ENCODE results near the gene PBX3.
"Not testable (repeated sequence)": the region's sequence is repeated elsewhere in the genome, so short reads cannot be mapped to it uniquely, and the experiment has no call there.

PBX3 gene

DNA sequence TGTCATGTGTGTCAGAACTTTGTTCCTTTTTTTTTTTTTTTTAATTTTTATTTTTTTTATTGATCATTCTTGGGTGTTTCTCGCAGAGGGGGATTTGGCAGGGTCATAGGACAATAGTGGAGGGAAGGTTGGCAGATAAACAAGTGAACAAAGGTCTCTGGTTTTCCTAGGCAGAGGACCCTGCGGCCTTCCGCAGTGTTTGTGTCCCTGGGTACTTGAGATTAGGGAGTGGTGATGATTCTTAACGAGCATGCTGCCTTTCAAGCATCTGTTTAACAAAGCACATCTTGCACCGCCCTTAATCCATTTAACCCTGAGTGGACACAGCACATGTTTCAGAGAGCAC is 32.0 kb downstream of the PBX3 start:
- not testable (repeated sequence) for DNase-seq

DNA sequence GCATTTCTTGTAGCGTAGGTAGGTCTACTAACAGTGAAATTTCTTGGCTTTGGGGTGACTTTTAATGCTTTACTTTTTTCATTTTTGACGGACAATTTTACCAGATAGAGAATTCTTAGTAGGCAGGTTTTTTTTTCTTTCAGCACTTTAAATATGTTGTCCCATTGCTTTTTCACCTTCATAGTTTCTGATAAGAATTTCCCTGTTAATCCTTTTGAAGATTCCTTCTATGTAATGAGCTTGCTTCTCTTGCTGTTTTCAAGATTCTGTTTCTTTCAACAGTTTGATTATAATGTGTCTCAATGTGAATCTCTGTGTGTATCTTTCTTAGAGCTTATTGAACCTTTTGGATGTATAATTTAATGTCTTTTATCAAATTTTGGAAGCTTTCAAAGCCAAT is 35.5 kb downstream of the PBX3 start:
- no peak for DNase-seq

DNA sequence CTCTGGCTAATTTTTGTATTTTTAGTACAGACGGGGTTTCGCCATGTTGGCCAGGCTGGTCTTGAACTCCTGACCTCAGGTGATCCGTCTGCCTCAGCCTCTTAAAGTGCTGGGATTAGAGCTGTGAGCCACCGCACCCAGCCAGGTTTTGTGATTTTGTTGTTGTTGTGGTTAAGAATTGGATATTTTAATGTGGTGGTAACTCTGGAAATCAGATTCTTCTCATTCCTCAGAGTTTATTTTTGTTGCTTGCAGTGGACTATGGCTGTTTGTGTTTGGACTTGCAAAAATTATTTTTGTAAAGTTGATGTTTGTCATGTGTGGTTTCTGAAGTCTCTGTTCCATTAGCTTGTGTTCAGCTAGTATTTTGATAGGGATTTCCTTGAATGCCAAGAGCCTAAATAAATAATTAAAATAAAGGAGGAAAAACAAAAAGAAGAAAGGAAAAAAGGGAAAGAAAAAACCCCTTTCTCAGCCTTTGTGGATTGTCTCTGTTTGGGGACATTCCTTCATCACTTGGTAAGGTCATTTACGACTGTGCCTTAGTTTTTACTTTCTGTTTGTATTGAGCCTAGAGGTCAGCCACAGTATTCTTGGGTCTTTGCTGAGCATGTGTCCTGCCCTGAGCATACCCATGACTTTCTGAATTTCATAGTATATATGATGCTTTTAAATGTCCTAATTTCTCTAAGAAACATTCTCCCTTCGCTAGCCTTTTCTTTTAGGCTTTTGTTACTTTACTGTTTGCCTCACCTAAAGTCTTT is 37.3 kb downstream of the PBX3 start:
- DNase-seq = no peak

DNA sequence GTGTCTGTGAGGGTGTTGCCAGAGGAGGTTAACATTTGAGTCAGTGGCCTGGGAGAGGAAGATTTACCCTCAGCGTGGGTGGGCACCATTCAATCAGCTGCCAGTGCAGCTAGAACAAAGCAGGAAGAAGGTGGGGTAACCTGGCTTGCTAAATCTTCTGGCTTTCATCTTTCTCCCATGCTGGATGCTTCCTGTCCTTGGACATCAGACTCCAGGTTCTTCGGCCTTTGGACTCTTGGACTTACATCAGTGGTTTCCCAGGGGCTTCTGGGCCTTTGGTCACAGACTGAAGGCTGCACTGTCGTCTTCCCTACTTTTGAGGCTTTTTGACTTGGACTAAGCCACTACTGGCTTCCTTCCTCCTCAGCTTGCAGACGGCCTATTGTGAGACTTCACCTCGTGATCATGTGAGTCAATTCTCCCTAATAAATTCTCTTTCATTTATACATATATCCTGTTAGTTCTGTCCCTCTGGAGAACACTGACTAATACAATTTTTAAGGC is 38.1 kb downstream of the PBX3 start:
- DNase-seq = peak; percentile 37

DNA sequence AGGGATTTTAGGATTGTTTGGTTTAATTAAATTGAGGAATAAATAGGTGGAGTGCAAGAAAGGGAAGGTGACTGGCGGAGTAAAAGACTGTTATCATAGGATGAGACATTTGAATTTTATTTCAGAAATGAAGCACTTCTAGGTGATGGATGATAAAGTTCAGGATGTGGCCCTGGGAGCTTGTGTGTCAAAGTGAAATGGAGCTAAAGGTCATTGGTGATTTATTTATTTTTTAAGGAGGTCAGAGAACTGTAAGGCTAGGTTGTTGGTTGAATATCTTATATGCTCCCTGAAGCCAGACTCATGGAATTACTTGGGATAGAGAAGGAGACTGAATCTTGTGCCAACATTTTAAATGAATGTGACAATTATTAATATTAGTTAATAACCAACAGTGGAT is 40.5 kb downstream of the PBX3 start:
- DNase-seq = no peak

DNA sequence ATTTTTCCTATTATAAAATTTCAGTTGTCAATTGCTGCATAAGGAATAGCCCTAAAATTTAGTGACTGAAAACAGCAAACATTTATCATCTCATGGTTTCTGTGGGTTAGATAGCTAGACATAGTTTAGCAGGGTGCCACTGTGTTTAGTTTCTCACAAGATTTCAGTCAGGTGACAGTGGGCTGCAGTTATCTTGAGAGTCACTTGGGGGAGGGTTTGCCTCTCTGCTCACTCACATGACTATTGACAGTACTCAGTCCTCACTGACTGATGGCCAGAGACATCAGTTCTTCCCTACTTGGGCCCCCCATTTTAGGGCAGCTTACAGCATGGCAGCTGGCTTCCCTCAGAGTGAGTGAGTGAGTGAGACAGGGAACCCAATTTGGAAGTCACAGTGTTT is 42.0 kb downstream of the PBX3 start:
- no peak for DNase-seq

DNA sequence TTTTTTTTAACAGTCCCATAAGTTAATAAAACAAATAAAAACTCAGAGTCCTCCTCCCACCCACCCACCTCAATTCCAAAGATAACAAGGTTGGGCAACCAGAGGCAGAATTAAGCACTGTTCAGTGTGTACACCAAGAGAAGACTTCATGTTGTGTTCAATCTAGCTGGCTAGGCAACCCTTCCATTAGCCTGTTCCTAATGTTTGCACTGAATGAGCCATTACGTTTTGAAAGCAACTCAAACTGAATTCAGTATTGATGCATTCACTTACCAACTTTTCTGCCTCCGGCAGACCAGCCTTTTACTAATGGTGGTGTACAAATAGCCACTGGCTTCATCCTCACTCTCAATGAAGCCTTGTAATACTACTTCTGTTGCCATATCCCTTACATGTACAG is 47.5 kb downstream of the PBX3 start:
- no peak for DNase-seq

DNA sequence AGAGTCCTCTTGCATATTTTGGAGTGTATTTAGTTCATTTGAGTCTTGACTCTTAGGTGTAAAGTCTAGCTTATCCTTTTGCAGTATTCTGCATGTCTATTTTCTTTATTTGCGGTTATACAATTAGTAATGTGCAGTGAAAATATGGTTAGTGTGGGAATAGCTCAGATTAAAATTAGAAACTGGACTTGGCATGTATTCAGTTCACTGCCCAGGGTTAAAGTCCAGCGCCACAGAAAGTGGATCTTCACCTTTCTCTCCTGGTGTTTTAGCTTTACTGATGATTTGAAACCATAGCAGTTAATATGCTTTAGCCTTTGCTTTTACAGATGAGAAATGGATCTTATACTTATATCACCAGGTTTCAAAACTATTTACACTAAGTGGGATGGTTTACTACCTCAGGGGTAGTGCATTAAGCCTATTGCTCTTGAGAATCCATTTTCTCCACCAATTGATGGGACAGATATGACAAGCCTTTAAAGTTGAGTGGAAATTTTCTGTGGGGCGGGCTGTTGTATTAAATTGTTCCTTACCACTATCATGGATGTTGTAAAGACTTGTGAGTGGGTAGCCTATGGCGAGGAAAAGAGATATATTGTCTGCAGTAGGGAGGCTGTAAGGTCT is 48.9 kb downstream of the PBX3 start:
- DNase-seq = no peak

DNA sequence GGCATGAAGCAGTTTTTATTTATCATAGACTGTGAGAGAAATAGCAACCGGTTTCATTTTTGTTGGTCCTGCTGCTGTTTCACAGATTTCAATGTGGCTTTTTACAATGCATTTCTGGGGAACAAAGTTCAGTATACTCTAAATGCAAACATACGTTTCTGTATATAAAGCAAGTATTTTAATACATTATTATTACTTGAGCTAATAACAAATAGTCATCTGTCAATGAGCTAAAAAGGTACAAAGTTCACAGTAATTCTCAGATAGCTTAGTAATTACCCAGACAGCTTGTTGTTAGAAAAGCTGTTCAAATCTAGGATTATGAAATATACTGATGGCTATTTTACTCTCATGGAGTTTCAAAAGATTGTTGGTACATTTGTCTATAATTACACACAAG is 50.8 kb downstream of the PBX3 start:
- DNase-seq = no peak

DNA sequence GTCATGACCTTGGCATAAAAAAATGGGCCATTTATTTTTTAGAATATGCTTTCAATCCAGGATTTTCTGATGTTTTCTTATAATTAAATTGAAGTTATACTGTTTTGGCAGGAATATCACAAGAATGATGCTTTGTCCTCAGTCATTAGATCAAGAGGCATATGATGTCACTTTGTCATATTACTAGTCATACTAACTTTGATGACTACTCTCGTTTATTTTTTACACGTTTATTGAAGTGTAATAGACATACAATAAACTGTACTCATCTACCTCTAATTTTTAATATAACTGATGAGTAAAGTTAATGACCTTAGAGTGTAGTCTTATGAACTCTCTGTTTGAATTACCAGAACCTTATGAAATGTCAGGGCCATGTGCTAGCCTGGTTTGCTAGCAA is 56.4 kb downstream of the PBX3 start:
- DNase-seq = no peak

DNA sequence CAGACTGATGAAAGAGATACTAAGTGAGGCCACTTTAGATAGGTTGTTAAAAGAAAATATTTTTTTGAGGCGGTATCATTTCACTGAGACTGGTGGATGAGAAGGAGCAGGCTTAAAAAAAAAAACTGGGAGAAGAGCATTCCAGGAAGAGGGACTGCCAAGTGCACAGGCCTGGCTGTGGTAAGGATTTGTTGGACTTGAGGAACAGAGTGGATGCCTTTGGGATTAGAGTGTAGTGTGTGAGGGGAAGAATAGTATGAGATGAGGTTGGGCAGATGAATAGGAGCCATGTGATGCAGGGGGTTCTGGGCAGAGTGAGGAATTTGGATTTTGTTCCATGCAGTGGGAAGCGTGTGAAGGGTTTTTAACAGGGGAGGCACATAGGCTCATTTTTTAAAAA is 57.9 kb downstream of the PBX3 start:
- DNase-seq = no peak

DNA sequence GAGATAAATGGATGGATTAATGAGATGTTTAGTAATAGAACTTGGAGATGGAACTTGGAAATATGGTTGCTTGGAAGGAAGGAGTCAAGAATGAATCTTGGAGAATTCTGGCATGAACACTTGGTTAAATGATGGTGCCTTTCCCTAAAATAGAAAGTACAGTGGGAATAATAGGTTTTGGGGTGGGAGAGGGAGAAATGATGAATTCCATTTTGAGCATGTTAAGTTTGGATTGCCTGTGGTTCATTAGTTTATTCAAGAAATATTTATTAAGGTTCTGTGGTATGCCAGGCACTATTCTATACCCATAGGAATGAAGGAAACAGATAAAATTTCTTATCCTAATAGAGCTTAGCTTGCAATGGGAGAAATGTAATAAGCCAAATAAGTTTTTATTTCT is 58.4 kb downstream of the PBX3 start:
- no peak for DNase-seq

DNA sequence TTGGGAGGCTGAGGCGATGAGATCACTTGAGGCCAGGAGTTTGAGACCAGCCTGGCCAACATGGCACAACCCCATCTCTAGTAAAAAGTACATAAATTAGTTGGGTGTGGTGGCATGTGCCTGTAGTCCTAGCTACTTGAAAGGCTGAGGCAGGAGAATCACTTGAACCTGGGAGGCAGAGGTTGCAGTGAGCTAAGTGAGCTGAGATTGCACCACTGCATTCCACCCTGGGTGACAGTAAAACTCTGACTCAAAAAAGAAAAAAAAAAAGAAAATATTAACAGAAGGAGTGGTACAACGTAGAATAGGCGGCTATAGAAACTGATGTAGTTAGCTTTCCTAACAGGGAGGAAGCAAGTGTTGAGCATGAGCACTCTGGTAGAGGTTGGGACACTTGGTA is 59.9 kb downstream of the PBX3 start:
- DNase-seq = no peak

DNA sequence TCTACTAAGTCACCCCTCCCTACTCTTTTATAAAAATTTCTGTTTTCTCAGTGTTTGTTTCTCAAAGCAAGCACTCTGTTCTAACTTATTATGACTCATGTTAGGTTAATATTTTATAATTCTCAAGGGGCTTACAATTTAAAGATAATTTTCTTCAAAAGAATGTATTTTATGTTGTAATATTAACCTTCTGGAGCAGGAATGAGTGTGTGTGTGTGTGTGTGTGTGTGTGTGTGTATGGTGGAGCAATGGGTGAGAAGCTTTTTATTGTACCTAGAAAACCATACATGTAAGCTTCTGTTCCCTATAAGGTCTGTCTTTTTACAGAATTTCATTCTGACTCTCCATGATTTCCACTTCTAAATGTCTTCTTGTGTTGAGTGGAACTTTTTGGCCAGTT is 63.0 kb downstream of the PBX3 start:
- no peak for DNase-seq

DNA sequence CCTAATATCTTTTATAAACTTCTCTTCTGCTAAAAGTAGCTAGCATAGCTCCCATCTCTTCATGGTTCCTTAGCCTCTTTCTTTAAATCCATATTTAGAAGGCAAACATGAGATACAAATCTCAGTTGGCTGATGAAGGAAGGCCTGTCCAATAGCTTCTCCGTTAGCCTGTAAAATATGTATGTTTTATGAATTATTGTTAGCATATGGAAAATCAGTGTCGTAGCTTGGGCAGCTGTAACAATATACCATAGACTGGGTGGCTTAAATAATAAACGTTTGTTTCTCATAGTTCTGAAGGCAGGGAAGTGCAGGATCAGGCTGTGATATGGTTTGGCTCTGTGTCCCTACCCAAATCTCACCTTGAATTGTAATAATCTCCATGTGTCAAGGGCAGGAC is 63.8 kb downstream of the PBX3 start:
- no peak for DNase-seq

DNA sequence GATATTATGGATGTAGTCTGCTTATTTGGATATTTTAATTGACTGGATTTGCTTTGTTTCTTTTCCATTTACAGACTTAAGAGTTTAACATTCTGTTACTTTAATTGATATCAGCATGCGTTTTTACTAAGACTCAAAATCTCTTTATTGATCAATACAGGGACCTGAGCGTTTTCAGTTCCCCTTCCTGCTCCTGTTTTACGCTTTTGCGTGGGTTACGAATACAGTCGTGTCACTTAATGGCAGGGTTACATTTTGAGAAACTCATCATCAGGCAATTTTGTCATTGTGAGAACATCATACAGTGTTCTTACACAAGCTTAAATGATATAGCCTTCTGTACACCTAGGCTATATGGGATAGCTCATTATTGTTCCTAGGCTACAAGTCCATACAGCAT is 65.2 kb downstream of the PBX3 start:
- no peak for DNase-seq

DNA sequence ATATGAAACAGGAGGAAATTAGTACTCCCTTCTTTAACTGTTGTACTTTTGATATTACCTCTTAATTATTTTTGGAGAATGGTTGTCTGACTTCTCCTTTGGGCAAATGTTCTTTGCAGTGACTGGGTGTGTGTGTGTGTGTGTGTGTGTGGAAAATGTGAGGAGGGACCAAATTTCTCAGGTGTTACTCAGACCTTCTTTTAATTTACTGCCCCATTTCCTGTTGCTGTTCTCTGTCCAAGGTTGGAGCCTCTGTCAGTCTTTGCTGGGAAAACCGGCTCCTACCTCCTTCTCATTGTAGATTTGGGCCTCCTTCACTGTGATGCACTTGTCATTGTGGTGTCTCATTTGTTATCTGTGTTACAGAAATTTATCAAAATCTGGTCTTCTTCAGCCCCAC is 68.4 kb downstream of the PBX3 start:
- no peak for DNase-seq

DNA sequence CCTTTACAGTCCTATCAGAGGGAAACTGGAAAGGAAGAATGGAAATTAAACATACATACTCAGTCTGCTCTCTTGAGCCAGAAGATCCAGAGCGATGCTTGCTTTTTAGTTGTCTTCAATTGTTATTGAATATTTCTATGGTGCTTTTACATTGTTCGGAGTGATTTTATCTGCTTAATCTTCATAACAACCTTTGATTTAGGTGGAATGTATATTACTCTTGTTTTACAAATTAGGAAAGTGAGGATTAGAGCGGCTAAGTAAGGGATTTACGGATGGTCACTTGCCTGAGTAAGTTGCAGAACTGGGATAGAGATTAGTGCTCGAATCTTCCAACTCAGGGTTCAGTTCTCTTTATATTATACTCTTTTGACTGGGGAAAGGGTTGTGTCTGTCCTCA is 69.1 kb downstream of the PBX3 start:
- no peak for DNase-seq

DNA sequence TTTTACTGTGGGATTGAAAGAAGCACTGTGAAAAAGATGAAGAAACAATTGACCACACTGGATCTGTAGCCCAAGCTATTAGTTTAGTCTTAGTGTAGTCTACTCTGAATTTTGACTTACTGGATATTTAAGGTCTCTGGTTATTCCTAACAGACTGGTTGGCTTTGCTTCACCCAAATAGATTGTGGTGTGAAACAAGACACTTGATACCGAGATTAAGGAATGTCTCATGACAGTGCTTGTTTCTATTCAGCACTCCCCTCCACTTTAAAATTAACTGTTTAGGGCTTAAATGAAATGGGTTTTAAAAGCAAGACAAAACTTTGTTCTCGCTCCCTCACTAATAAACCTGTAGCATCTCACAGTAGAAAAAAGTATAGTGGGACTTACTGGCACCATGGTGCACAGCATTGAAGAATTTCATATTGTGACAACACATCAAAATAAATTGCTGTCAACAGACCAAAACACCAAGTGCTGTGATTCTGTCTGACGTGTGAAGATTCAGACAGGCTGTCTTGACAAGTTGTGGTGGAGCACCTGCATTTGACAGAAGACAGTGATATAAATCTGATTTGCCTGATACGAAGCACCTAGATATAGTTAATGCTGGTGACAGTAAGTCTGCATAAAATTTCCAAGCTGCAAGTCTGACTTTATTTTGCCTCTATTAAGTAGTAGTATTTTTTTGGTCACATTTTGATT is 73.1 kb downstream of the PBX3 start:
- DNase-seq = no peak

DNA sequence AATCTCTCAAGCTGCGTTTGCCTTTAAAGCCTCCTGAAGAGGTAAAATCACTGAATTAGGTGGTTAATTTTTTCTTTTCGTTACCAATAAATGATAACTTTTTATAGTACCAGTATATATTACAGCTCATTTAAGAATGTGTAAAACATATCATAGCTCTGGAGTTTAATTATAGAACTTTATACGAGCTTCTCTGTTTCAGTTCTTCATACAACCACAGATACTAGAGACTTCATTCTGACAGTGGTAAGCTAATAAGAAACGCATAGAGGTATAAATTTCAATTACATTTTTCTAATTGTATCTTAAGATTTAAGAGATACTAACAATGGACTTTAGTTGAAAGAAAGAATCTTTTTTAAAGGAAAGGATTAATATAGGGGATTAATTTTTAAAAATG is 73.9 kb downstream of the PBX3 start:
- no peak for DNase-seq

DNA sequence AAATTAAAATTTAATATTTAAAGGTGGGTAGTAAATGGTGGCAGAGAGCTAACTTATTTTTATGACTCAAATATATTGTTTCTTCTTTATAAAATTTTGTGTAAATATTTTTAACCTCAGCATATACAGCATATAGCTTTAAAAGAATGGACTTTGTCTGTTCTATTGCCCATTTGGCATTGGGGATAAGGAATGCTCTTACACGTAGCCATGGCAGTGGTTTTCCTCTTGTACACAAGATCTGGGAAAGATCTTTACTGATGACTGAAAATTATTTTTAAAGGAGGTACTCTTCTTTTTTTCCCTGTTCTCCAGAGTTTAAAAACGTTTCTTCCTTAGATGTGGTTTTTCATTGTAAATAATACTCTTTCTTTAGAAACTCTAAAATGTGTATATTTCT is 75.0 kb downstream of the PBX3 start:
- DNase-seq = no peak

DNA sequence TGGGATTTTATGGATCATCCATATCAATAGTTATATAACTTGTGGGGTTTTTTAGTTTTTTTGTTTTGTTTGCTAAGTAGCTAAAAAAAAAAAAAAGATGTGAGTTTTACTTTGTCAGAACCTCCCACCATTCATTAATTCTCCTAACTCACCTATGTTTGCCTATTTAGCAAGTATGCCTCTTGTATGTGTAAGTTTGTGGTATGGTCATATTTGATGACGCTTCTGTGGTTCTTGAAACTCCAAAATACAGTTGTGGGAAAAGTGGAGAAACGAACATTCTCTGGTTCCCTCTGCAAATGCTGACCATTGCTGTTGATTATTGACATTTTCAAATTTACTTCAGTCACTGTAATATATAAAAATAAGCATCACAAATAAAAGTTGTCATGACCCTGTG is 75.7 kb downstream of the PBX3 start:
- DNase-seq = no peak

DNA sequence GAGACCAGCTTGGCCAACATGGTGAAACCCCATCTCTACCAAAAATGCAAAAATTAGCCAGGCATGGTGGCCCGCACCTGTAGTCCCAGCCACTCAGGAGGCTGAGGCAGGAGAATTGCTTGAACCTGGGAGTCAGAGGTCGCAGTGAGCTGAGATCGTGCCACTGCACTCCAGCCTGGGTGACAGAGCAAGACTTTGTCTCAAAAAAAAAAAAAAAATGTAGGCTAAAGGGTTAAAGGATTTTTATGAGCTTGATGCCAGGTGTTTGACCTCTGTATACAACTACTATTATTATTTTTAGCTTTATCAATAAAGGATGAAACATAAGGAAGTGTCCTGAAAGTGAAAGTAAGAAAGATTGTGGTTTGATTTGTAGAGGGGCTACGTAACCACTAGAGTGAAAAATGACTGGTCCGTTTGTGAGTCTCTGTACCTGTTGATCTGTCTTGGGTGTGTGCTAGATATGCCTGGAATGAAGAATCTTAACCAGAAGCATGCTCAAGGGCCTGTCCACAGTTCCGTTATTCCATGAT is 76.8 kb downstream of the PBX3 start:
- peak; percentile 66 for DNase-seq

DNA sequence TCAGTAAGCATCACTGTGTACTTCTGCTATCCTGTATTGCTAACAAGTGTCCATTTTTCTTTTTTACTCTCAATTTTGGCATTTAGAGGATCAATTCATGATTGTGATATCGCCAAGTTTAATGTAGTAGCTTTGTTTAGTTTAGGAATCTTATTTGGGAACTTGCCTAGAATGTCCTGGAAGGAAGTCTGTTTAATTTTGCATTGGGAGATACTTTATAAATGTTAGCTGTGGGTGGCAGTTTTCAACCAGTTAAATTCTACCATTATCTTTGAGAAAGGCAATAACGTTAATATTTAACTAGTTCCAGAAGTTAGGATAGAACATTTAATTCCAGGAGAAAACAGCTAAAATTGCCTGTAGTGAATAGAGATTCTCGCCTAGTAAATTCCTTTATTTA is 78.6 kb downstream of the PBX3 start:
- no peak for DNase-seq

Data from activated CD4-positive, alpha-beta T cell treated with anti-CD3 and anti-CD28 coated beads, Interleukin-2, amount 50 U/mL, for 16 hours (primary cell).